ENCODE data around the gene DUSP6. TPM values are rescaled to one million over a fixed set of nuclear protein-coding genes. Genes with fewer than 3 reads are reported as not detected.

DUSP6 gene
- total RNA-seq, 2 experiments from 2014 or later, result 11.8 to 14.7 TPM

- Mint-ChIP-seq H3K4me3 (no peak overlapping the region), H3K36me3 (ENCODE audit: low read depth) (no peaks in the 10 kb centered on the region), H3K9me3 (no peaks in the 10 kb centered on the region), H3K27ac (no peak overlapping the region), H3K27me3 (no peaks in the 10 kb centered on the region), H3K4me1 (ENCODE audit: low read depth) (no peaks in the 10 kb centered on the region)
- DNase-seq, result no peak
- Histone ChIP-seq H3K4me3 (ENCODE audit: low read length) (no peak overlapping the region), H3K36me3 (ENCODE audit: insufficient read depth, low read length) (no peaks in the 10 kb centered on the region), H3K27ac (ENCODE audit: low read depth in 1 of 2, low read length in 2 of 2) (no peak overlapping the region), H3K27me3 (ENCODE audit: control insufficient read depth in 1 of 2, insufficient read depth in 2 of 2, low read length in 2 of 2) (no peaks in the 10 kb centered on the region), H3K9me3 (ENCODE audit: control insufficient read depth in 1 of 2, insufficient read depth in 1 of 2, low read length in 2 of 2) (no peaks in the 10 kb centered on the region), H3K4me1 (ENCODE audit: insufficient read depth, low read length) (no peaks in the 10 kb centered on the region)
- CTCF ChIA-PET, result no interaction called here
- intact Hi-C loops (cut with DNase I, micrococcal nuclease), result no loop called here
- no peak for TF ChIP-seq CTCF (IDR thresholded peaks at IDR 0.05)
- ATAC-seq (ENCODE audit: poor library complexity), result no peak
- POLR2A ChIA-PET, result interaction anchor here (0.6 kb wide), 1 partner anchor 96 kb away, joined by 3 read pairs; no protein-coding TSS in a partner anchor
Measured at GRCh38 chr12:89366676-89367364, 14.5 kb upstream of the DUSP6 start.

- no peaks in the 10 kb centered on the region for H3K9me3 ChIP-seq (ENCODE audit: control insufficient read depth in 1 of 2, insufficient read depth in 1 of 2, low read length in 2 of 2)
- Mint-ChIP-seq H3K36me3 (ENCODE audit: low read depth) (no peaks in the 10 kb centered on the region), H3K4me3 (no peak overlapping the region), H3K9me3 (no peaks in the 10 kb centered on the region), H3K27ac (no peak overlapping the region), H3K4me1 (ENCODE audit: low read depth) (no peaks in the 10 kb centered on the region), H3K27me3 (no peaks in the 10 kb centered on the region)
- ChIA-PET CTCF (interaction anchor here (0.7 kb wide), 1 partner anchor 160 kb away, joined by 3 read pairs; the partner anchor contains the start of gene GALNT4), POLR2A (no interaction called here)
- no peak overlapping the region for H3K27ac ChIP-seq (ENCODE audit: low read depth in 1 of 2, low read length in 2 of 2)
- no peak for ATAC-seq (ENCODE audit: poor library complexity)
- no peak for DNase-seq
- H3K4me1 ChIP-seq (ENCODE audit: insufficient read depth, low read length), result no peaks in the 10 kb centered on the region
- no peaks in the 10 kb centered on the region for H3K27me3 ChIP-seq (ENCODE audit: control insufficient read depth in 1 of 2, insufficient read depth in 2 of 2, low read length in 2 of 2)
- TF ChIP-seq CTCF (IDR thresholded peaks at IDR 0.05), result no peak
- intact Hi-C loops (cut with DNase I, micrococcal nuclease), result loop anchor here in 1 of 2 experiments (5.0 kb wide), 1 partner anchor 317 kb away; no protein-coding TSS in a partner anchor
- no peaks in the 10 kb centered on the region for H3K36me3 ChIP-seq (ENCODE audit: insufficient read depth, low read length)
- no peak overlapping the region for H3K4me3 ChIP-seq (ENCODE audit: low read length)
Measured at GRCh38 chr12:89364631-89365030, 12.3 kb upstream of the DUSP6 start.

DNA sequence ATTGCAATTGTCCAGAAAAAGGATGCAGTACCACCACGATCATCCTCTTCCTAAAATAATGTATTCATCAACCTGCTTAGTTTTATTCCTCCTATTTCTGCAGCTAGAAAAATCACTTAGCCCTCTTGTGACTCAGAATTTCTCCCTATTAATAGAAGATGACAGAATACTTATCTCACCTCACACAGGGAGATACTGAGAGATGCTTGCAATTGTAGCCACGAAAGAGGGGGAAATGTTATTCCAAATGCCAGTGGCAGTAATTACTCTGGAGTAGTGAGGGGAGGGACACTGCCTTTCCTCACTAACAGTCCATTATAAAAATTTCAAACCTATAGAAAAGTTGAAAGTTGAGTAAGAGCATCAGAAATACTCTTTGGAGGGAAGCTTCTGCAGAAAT, 11.8 kb upstream of the DUSP6 start:
- Mint-ChIP-seq H3K27ac (no peak overlapping the region), H3K4me1 (ENCODE audit: low read depth) (no peaks in the 10 kb centered on the region), H3K9me3 (no peaks in the 10 kb centered on the region), H3K4me3 (no peak overlapping the region), H3K36me3 (ENCODE audit: low read depth) (no peaks in the 10 kb centered on the region), H3K27me3 (no peaks in the 10 kb centered on the region)
- intact Hi-C loops (cut with DNase I, micrococcal nuclease), result loop anchor here in 1 of 2 experiments (5.0 kb wide), 1 partner anchor 317 kb away; no protein-coding TSS in a partner anchor
- Histone ChIP-seq H3K36me3 (ENCODE audit: insufficient read depth, low read length) (no peaks in the 10 kb centered on the region), H3K27me3 (ENCODE audit: control insufficient read depth in 1 of 2, insufficient read depth in 2 of 2, low read length in 2 of 2) (no peaks in the 10 kb centered on the region), H3K4me1 (ENCODE audit: insufficient read depth, low read length) (no peaks in the 10 kb centered on the region), H3K27ac (ENCODE audit: low read depth in 1 of 2, low read length in 2 of 2) (no peak overlapping the region), H3K9me3 (ENCODE audit: control insufficient read depth in 1 of 2, insufficient read depth in 1 of 2, low read length in 2 of 2) (no peaks in the 10 kb centered on the region), H3K4me3 (ENCODE audit: low read length) (no peak overlapping the region)
- TF ChIP-seq CTCF (IDR thresholded peaks at IDR 0.05), result no peak
- no peak for DNase-seq
- POLR2A ChIA-PET, result no interaction called here
- CTCF ChIA-PET, result no interaction called here
- ATAC-seq (ENCODE audit: poor library complexity), result no peak

Measured in CD4-positive, alpha-beta T cell (primary cell).